ENCODE results near the gene MYMK.

DNA sequence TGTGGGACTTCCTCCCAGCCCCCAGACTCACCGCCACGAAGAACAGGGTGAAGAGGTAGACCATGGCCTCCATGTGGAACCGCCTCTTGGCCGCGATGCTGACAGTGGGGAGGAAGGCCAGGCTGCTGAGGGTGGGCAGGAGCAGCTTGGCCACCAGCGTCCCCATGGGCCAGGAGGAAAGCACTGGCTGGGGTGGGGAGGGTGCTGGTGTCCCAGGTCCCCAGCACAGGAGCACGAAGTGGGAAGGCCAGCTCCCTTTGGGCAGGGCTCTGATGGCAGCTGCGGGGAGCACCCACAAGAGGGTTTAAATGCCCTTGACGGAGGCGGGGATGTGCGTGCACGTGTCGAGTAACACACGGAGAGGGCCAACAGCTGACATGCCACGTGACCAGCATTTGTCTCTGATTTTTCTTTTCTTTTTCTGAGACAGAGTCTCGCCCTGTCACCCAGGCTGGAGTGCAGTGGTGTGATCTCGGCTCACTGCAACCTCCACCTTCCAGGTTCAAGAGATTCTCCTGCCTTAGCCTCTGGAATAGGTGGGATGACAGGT lies at the start of gene MYMK:
- TF ChIP-seq, protein P1, sequence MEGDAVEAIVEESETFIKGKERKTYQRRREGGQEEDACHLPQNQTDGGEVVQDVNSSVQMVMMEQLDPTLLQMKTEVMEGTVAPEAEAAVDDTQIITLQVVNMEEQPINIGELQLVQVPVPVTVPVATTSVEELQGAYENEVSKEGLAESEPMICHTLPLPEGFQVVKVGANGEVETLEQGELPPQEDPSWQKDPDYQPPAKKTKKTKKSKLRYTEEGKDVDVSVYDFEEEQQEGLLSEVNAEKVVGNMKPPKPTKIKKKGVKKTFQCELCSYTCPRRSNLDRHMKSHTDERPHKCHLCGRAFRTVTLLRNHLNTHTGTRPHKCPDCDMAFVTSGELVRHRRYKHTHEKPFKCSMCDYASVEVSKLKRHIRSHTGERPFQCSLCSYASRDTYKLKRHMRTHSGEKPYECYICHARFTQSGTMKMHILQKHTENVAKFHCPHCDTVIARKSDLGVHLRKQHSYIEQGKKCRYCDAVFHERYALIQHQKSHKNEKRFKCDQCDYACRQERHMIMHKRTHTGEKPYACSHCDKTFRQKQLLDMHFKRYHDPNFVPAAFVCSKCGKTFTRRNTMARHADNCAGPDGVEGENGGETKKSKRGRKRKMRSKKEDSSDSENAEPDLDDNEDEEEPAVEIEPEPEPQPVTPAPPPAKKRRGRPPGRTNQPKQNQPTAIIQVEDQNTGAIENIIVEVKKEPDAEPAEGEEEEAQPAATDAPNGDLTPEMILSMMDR (IDR thresholded peaks at IDR 0.05): no peak
- TF ChIP-seq POLR2A (IDR thresholded peaks at IDR 0.05): no peak

Measured in esophagus squamous epithelium (tissue), 4 donors.